Naive thymus-derived CD4-positive, alpha-beta T cell (primary cell): Measurements from ENCODE around the gene ERGIC1. TPM values are rescaled to one million over a fixed set of nuclear protein-coding genes. Genes with fewer than 3 reads are reported as not detected.
A peak's percentile ranks its signal among the peaks of the same experiment; 100 is the strongest.

Source experiments
- ATAC-seq: fragments of 150-1000 bp; cut with Tn5 transposase; 2 replicates; pipeline ENCODE4 v1.10.0; 2021; ENCODE audit warnings: mild to moderate bottlenecking, moderate library complexity
- CTCF ChIA-PET: fragments of 350-600 bp; sonication (Branson Sonifier 250); formaldehyde crosslinking; loops from one replicate; lab custom pipeline; 2021; ENCODE audit warnings: antibody characterized with exemption; lab: Charles Lee
- POLR2A ChIA-PET: fragments of 350-600 bp; sonication (Branson Sonifier 250); formaldehyde crosslinking; loops from one replicate; lab custom pipeline; 2021; ENCODE audit warnings: antibody characterized with exemption, inconsistent platforms; lab: Charles Lee
- DNase-seq, 9 donors: peaks; one replicate each; pipeline versions ENCODE4 v3.0.0 to v3.0.0-alpha.2; 2020 to 2022; ENCODE audit warnings: mixed read lengths in 1 of 9
- H3K27ac ChIP-seq: one replicate; pipeline ENCODE4 v1.7.0; 2013; ENCODE audit warnings: mild to moderate bottlenecking, low read depth, low read length, moderate library complexity
- H3K27me3 ChIP-seq, 2 donors: one replicate each; pipeline ENCODE4 v1.7.0; 2013; ENCODE audit warnings: low read length in 2 of 2, mild to moderate bottlenecking in 2 of 2, moderate library complexity in 2 of 2; ENCODE audit not compliant: control insufficient read depth in 2 of 2, insufficient read depth in 2 of 2
- H3K36me3 ChIP-seq, 3 experiments: 1 replicate in 2 of 3; 2 replicates in 1 of 3; pipeline ENCODE4 v1.7.0; 2013; ENCODE audit warnings: low read length in 3 of 3, mild to moderate bottlenecking in 3 of 3, moderate library complexity in 1 of 3; ENCODE audit not compliant: insufficient read depth in 3 of 3, control insufficient read depth in 2 of 3
- H3K4me1 ChIP-seq, 2 donors: one replicate each; pipeline ENCODE4 v1.7.0; 2013; ENCODE audit warnings: low read length in 2 of 2, mild to moderate bottlenecking in 2 of 2, moderate library complexity in 1 of 2; ENCODE audit not compliant: control insufficient read depth in 2 of 2, insufficient read depth in 2 of 2
- H3K4me3 ChIP-seq: 2 replicates; pipeline ENCODE4 v1.7.0; 2013; ENCODE audit warnings: mild to moderate bottlenecking, low read length
- H3K9me3 ChIP-seq, 3 experiments: 1 replicate in 2 of 3; 2 replicates in 1 of 3; pipeline ENCODE4 v1.7.0; 2013; ENCODE audit warnings: low read length in 3 of 3; ENCODE audit not compliant: control insufficient read depth in 2 of 3
- H3K27ac Mint-ChIP-seq, 9 donors: one replicate each; pipeline ENCODE4 v1.8.0; 2020 to 2022; ENCODE audit warnings: mixed read lengths in 9 of 9, mild to moderate bottlenecking in 8 of 9, moderate library complexity in 5 of 9, inconsistent platforms in 2 of 9
- H3K27me3 Mint-ChIP-seq, 5 donors: one replicate each; pipeline ENCODE4 v1.8.0; 2021 to 2022; ENCODE audit warnings: mixed read lengths in 5 of 5, mild to moderate bottlenecking in 1 of 5
- H3K36me3 Mint-ChIP-seq, 5 donors: one replicate each; pipeline ENCODE4 v1.8.0; 2020 to 2022; ENCODE audit warnings: mixed read lengths in 5 of 5, mild to moderate bottlenecking in 3 of 5, inconsistent platforms in 1 of 5
- H3K4me1 Mint-ChIP-seq, 7 donors: one replicate each; pipeline ENCODE4 v1.8.0; 2020 to 2022; ENCODE audit warnings: mixed read lengths in 7 of 7, mild to moderate bottlenecking in 3 of 7, inconsistent platforms in 1 of 7
- H3K4me3 Mint-ChIP-seq, 10 donors: one replicate each; pipeline ENCODE4 v1.8.0; 2020 to 2022; ENCODE audit warnings: mild to moderate bottlenecking in 10 of 10, mixed read lengths in 10 of 10, moderate library complexity in 6 of 10, inconsistent platforms in 2 of 10
- H3K9me3 Mint-ChIP-seq, 11 donors: one replicate each; pipeline ENCODE4 v1.8.0; 2020 to 2022; ENCODE audit warnings: mixed read lengths in 11 of 11, mild to moderate bottlenecking in 4 of 11, inconsistent platforms in 1 of 11, moderate library complexity in 1 of 11
- intact Hi-C, 2 donors: fragments of 100-400 bp; cut with micrococcal nuclease; formaldehyde crosslinking; loops; one replicate each; pipeline ENCODE4 v1.15.1; 2023
- polyA plus RNA-seq, 2 donors: library from polyadenylated mRNA; unstranded; fragments of 300-500 nt; fragmentation: Illumina TruSeq; gene quantifications; one replicate each; pipeline ENCODE4 v1.2.3, GENCODE V29; 2021
- total RNA-seq, 6 experiments: library from RNA in 5 of 6; stranded (reverse) in 5 of 6; gene quantifications; 1 replicate in 5 of 6; 2 replicates in 1 of 6; pipeline ENCODE4 v1.2.3 and lab custom pipeline; 2021 to 2026

ERGIC1 gene
- total and polyA plus RNA-seq, 7 experiments from 2014 or later, result 18.3 to 71.3 (median 50.0) TPM

DNA sequence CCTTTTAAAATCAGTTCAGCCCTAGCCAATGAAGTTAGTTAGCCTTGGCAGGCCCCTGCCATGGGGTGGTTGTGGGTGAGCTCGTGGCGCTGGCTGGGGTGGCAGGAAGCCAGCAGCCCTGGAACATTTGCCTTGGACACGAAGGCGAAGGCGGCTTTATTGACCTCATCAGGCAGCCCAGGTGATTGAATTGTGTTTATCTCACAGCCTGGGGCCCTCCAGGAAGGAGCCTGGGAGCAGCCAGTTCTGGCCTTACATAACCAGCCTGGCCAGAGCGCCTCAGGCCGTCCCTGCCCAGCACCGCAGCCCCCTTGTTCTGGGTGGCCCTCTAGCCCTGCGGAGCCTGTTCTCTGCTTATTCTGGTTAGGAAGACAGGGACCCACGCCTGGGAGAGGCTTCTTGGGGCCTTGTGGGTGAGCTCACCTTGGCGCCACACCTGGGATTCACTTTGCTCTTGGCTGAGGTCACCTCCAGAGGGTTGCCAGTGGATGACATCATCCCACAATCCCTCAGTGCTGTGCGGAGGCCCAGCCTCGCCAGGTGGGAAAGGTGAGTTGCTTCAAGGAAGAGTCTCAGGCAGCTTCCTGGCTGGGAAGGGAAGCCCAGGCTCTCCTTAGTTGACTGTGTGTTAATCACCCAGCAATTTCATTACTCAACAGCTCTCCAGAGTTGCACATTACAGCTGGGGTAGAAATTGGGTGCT, 70.7 kb downstream of the ERGIC1 start:
- POLR2A ChIA-PET, result interaction anchor here (1.6 kb wide), 1 partner anchor 134 kb away, joined by 5 read pairs; the partner anchor contains the start of gene DUSP1
- no peak for DNase-seq
- intact Hi-C loops, result no loop called here
- Histone ChIP-seq H3K27ac (no peak overlapping the region), H3K9me3 (no peaks in the 10 kb centered on the region), H3K27me3 (no peaks in the 10 kb centered on the region), H3K4me3 (no peak overlapping the region), H3K4me1 (no peaks in the 10 kb centered on the region), H3K36me3 (peaks cover 0 to 42% (median under 1%) of the 10 kb centered on the region in 3 experiments)
- CTCF ChIA-PET, result no interaction called here
- Mint-ChIP-seq H3K4me1 (peaks cover 0 to 4% (median 0%) of the 10 kb centered on the region in 7 donors), H3K27me3 (no peaks in the 10 kb centered on the region), H3K4me3 (no peak overlapping the region), H3K9me3 (no peaks in the 10 kb centered on the region), H3K27ac (no peak overlapping the region), H3K36me3 (peaks cover 0 to 28% (median 5%) of the 10 kb centered on the region in 5 donors)
- ATAC-seq, result no peak

DNA sequence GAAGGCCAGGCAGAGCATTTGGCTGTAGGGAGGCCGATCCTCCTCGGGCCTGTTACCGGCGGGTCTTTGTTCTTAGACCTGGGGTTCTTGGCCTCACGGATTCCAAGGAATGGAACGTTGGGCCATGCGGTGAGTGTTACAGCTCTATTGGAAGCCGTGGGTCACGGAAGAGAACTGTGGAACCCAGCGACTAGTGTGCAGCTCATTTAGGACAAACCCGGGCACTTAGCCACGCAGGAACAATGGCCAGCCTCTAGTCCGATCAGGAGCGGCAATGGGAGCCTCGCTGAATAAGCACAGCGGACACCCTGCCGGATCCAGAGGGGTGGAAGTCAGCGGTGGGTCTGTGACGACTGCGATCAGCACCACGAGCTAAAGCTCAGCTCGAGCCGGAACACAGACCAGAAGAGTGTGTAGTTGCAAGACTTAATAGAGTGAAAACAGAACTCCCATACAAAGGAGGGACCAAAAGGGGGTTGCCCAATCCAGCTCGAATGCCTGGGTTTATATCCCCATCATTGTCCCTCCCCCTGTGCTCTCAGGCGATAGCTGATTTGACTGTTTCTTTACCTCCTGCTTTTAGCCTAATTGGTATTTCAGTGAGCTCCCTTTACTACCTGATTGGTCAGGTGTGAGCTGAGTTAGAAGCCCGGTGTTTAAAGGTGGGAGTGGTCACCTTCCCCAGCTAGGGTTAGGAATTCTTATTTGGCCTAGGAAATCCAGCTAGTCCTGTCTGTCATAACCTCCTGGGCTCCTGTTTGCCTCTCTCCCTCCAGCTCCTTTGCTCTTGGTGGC, 71.5 kb downstream of the ERGIC1 start:
- no peak overlapping the region for H3K27ac ChIP-seq
- peaks cover 0 to 26% (median 7%) of the 10 kb centered on the region in 5 donors for H3K36me3 Mint-ChIP-seq
- no peak overlapping the region for H3K4me3 Mint-ChIP-seq
- H3K27ac Mint-ChIP-seq, result no peak overlapping the region
- CTCF ChIA-PET, result interaction anchor here (0.8 to 1.3 kb wide), 2 partner anchors 28 to 209 kb away, joined by 3 read pairs; no protein-coding TSS in a partner anchor
- DNase-seq (no peak), ATAC-seq (no peak)
- intact Hi-C loops, result no loop called here
- H3K27me3 ChIP-seq, result no peaks in the 10 kb centered on the region
- H3K4me1 ChIP-seq, result no peaks in the 10 kb centered on the region
- H3K4me3 ChIP-seq, result no peak overlapping the region
- POLR2A ChIA-PET, result interaction anchor here (1.6 kb wide), 1 partner anchor 134 kb away, joined by 5 read pairs; the partner anchor contains the start of gene DUSP1
- no peaks in the 10 kb centered on the region for H3K9me3 Mint-ChIP-seq
- H3K9me3 ChIP-seq, result no peaks in the 10 kb centered on the region
- peaks cover 0 to 40% (median 4%) of the 10 kb centered on the region in 3 experiments for H3K36me3 ChIP-seq
- H3K27me3 Mint-ChIP-seq, result no peaks in the 10 kb centered on the region
- peaks cover 0 to 4% (median 0%) of the 10 kb centered on the region in 7 donors for H3K4me1 Mint-ChIP-seq

DNA sequence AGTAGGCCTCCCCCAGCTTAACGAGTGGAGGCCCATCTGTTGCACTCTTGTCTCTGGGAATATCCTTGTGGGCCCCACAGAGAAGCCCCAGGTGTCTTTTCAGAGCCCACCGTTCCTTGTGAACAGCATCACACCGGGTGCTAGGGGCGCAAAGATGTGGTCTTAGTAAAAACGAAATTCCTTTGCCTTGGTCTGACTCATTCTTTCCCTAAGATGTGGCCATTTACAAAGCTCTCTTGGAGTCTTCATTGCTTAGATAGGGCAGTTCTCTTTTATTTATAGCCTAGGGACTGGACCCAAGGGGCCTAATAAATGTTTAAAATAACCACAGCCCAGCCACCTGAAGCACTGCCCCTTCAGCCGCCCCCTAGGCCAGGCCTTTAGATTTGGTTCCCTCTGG, 72.4 kb downstream of the ERGIC1 start:
- H3K36me3 Mint-ChIP-seq, result peaks cover 0 to 22% (median 7%) of the 10 kb centered on the region in 5 donors
- no peak for DNase-seq
- CTCF ChIA-PET, result interaction anchor here (0.8 to 1.3 kb wide), 2 partner anchors 27 to 209 kb away, joined by 3 read pairs; no protein-coding TSS in a partner anchor
- H3K27ac Mint-ChIP-seq, result no peak overlapping the region
- H3K27me3 Mint-ChIP-seq, result no peaks in the 10 kb centered on the region
- H3K27me3 ChIP-seq, result no peaks in the 10 kb centered on the region
- ATAC-seq, result no peak
- H3K4me1 Mint-ChIP-seq, result peaks cover 0 to 4% (median 0%) of the 10 kb centered on the region in 7 donors
- intact Hi-C loops, result no loop called here
- no peaks in the 10 kb centered on the region for H3K9me3 Mint-ChIP-seq
- no peak overlapping the region for H3K27ac ChIP-seq
- H3K4me3 Mint-ChIP-seq, result no peak overlapping the region
- H3K4me3 ChIP-seq, result no peak overlapping the region
- no peaks in the 10 kb centered on the region for H3K4me1 ChIP-seq
- POLR2A ChIA-PET, result interaction anchor here (1.6 kb wide), 1 partner anchor 135 kb away, joined by 5 read pairs; the partner anchor contains the start of gene DUSP1
- peaks cover 0 to 31% (median 4%) of the 10 kb centered on the region in 3 experiments for H3K36me3 ChIP-seq
- H3K9me3 ChIP-seq, result no peaks in the 10 kb centered on the region

DNA sequence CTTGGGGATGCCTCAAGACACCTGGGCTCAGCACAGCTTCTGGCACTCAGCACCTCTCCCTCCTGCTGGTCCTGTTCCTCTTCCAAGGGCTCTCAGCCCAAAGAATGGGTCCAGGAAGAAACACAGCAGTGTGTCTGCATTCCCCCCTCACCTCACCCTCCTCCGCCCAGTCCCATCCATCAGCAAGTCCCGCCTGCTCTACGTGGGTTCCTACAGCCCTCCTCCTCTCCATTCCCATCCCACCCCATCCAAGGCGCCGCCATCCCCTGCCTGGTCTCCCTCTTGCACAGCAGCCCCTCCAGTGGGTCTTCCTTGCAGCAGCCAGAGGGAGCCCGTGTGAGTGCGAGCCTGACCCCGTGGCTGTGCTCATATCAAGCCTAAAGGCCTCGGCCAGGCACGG, 72.8 kb downstream of the ERGIC1 start:
- DNase-seq, result no peak
- Mint-ChIP-seq H3K9me3 (no peaks in the 10 kb centered on the region), H3K4me1 (peaks cover 0 to 4% (median 0%) of the 10 kb centered on the region in 7 donors), H3K27ac (no peak overlapping the region), H3K4me3 (no peak overlapping the region), H3K36me3 (peaks cover 0 to 22% (median 7%) of the 10 kb centered on the region in 5 donors), H3K27me3 (no peaks in the 10 kb centered on the region)
- no peak overlapping the region for H3K4me3 ChIP-seq
- H3K27ac ChIP-seq, result no peak overlapping the region
- intact Hi-C loops, result no loop called here
- POLR2A ChIA-PET, result no interaction called here
- H3K9me3 ChIP-seq, result no peaks in the 10 kb centered on the region
- no peaks in the 10 kb centered on the region for H3K4me1 ChIP-seq
- CTCF ChIA-PET, result interaction anchor here (1.3 kb wide), 1 partner anchor 26 kb away, joined by 3 read pairs; no protein-coding TSS in a partner anchor
- peaks cover 0 to 29% (median 4%) of the 10 kb centered on the region in 3 experiments for H3K36me3 ChIP-seq
- H3K27me3 ChIP-seq, result no peaks in the 10 kb centered on the region
- no peak for ATAC-seq

- Histone ChIP-seq H3K4me1 (no peaks in the 10 kb centered on the region), H3K9me3 (no peaks in the 10 kb centered on the region), H3K4me3 (no peak overlapping the region), H3K27me3 (no peaks in the 10 kb centered on the region), H3K27ac (no peak overlapping the region), H3K36me3 (peaks cover 0 to 24% (median 4%) of the 10 kb centered on the region in 3 experiments)
- POLR2A ChIA-PET, result no interaction called here
- DNase-seq, result no peak
- peaks cover 0 to 22% (median 7%) of the 10 kb centered on the region in 5 donors for H3K36me3 Mint-ChIP-seq
- intact Hi-C loops, result no loop called here
- ATAC-seq, result no peak
- no peaks in the 10 kb centered on the region for H3K9me3 Mint-ChIP-seq
- CTCF ChIA-PET, result no interaction called here
- peak overlapping the region in 1 of 9 donors; percentile 63 for H3K27ac Mint-ChIP-seq
- H3K27me3 Mint-ChIP-seq, result no peaks in the 10 kb centered on the region
- no peak overlapping the region for H3K4me3 Mint-ChIP-seq
- H3K4me1 Mint-ChIP-seq, result peaks cover 0 to 4% (median 0%) of the 10 kb centered on the region in 7 donors
These were observed 73.6 kb downstream of the ERGIC1 start for GRCh38 chr5:172907657-172908056.

DNA sequence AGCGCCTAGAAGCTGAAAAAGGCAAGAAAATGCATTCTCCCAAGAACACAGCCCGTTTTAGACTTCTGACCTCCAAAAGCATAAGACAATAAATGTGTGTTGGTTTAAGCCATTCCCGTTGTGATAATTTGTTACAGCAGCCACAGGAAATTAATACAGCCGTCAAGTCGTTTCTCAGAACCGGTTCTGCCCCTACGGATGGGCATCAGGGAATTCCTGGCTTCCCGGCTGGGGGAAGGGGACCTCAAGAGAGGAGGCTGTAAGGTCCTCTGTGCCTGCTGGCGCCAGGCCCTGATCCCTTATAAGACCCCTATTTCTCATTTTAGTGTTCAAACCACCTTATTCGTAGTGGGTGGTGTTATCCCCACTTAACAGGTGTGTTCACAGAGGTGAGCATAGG, 74.6 kb downstream of the ERGIC1 start:
- Mint-ChIP-seq H3K27me3 (no peaks in the 10 kb centered on the region), H3K4me1 (peaks cover 0 to 4% (median 0%) of the 10 kb centered on the region in 7 donors), H3K27ac (peak overlapping the region in 1 of 9 donors; percentile 46), H3K4me3 (no peak overlapping the region), H3K36me3 (peaks cover 0 to 26% (median 7%) of the 10 kb centered on the region in 5 donors), H3K9me3 (no peaks in the 10 kb centered on the region)
- DNase-seq, result no peak
- Histone ChIP-seq H3K36me3 (peaks cover 0 to 34% (median 4%) of the 10 kb centered on the region in 3 experiments), H3K27ac (no peak overlapping the region), H3K4me1 (no peaks in the 10 kb centered on the region), H3K9me3 (no peaks in the 10 kb centered on the region), H3K4me3 (no peak overlapping the region), H3K27me3 (no peaks in the 10 kb centered on the region)
- intact Hi-C loops, result no loop called here
- ATAC-seq, result no peak
- ChIA-PET POLR2A (no interaction called here), CTCF (no interaction called here)
